Fibroblast of lung (primary cell): ENCODE data around the gene TBXAS1. TPM values are rescaled to one million over a fixed set of nuclear protein-coding genes. Genes with fewer than 3 reads are reported as not detected.

Source experiments
- DNase-seq, 2 donors: peaks; one replicate each; pipeline versions ENCODE4 v3.0.0 to v3.0.0-alpha.2; 2010; ENCODE audit warnings: low read depth in 2 of 2
- H2AFZ ChIP-seq: 2 replicates; pipeline ENCODE4 v1.5.1; 2012; ENCODE audit warnings: low read length, control low read depth, inconsistent platforms
- H3K27ac ChIP-seq: 2 replicates; pipeline ENCODE4 v1.5.1; 2011; ENCODE audit warnings: low read length, control low read depth; ENCODE audit not compliant: insufficient read depth
- H3K27me3 ChIP-seq: 2 replicates; pipeline ENCODE4 v1.5.1; 2011; ENCODE audit warnings: mild to moderate bottlenecking, low read length; ENCODE audit not compliant: control insufficient read depth, insufficient read depth
- H3K36me3 ChIP-seq: 2 replicates; pipeline ENCODE4 v1.5.1; 2011; ENCODE audit warnings: low read length; ENCODE audit not compliant: control insufficient read depth, insufficient read depth
- H3K4me1 ChIP-seq: 2 replicates; pipeline ENCODE4 v1.5.1; 2011; ENCODE audit warnings: low read length; ENCODE audit not compliant: control insufficient read depth, insufficient read depth; ENCODE audit errors: extremely low read depth
- H3K4me2 ChIP-seq: 2 replicates; pipeline ENCODE4 v1.5.1; 2011; ENCODE audit warnings: low read length, control low read depth; ENCODE audit not compliant: insufficient read depth; ENCODE audit errors: extremely low read depth
- H3K4me3 ChIP-seq, 4 experiments: fragments of 200-600 bp in 1 of 4; sonication (generic) in 1 of 4; replicated peaks in 1 of 4; 2 replicates each; pipeline ENCODE4 v1.5.1; 2011 to 2016; ENCODE audit warnings: low read length in 4 of 4, low read depth in 3 of 4, mild to moderate bottlenecking in 3 of 4, control low read depth in 2 of 4, inconsistent platforms in 1 of 4, mixed read lengths in 1 of 4; ENCODE audit not compliant: insufficient read depth in 1 of 4; ENCODE audit errors: control extremely low read depth in 1 of 4
- H3K79me2 ChIP-seq: 2 replicates; pipeline ENCODE4 v1.5.1; 2012; ENCODE audit warnings: mild to moderate bottlenecking, low read length, inconsistent platforms; ENCODE audit not compliant: control insufficient read depth, insufficient read depth
- H3K9ac ChIP-seq: 2 replicates; pipeline ENCODE4 v1.5.1; 2011; ENCODE audit warnings: mild to moderate bottlenecking, low read length, control low read depth; ENCODE audit not compliant: insufficient read depth
- H3K9me3 ChIP-seq: 2 replicates; pipeline ENCODE4 v1.5.1; 2012; ENCODE audit warnings: low read depth, low read length; ENCODE audit not compliant: control insufficient read depth, insufficient read depth
- H4K20me1 ChIP-seq: 2 replicates; pipeline ENCODE4 v1.5.1; 2011; ENCODE audit warnings: low read length; ENCODE audit not compliant: control insufficient read depth, insufficient read depth; ENCODE audit errors: extremely low read depth
- CTCF ChIP-seq, 2 donors: IDR thresholded peaks in 1 of 2; conservative IDR thresholded peaks in 1 of 2; 1 replicate in 1 of 2; 2 replicates in 1 of 2; pipeline ENCODE4 v1.5.1; 2011 to 2012; ENCODE audit warnings: low read length in 2 of 2, control low read depth in 1 of 2, inconsistent platforms in 1 of 2, low read depth in 1 of 2, mild to moderate bottlenecking in 1 of 2
- EZH2 ChIP-seq: IDR thresholded peaks from 2 replicates; pipeline ENCODE4 v1.5.1; 2012; ENCODE audit warnings: low read length, control low read depth, mild to moderate bottlenecking; ENCODE audit errors: missing control alignments
- polyA plus RNA-seq, 2 donors: library from polyadenylated mRNA; depleted of rRNA in 1 of 2; stranded (reverse) in 1 of 2; unstranded in 1 of 2; fragments of >200 nt; gene quantifications; 2 replicates each; pipeline ENCODE4 v1.2.1, GENCODE V29; 2011 to 2012; ENCODE audit warnings: missing spikeins in 1 of 2
- total RNA-seq: library from RNA; depleted of rRNA; stranded (reverse); fragments of >200 nt; gene quantifications from 2 replicates; pipeline ENCODE4 v1.2.1, GENCODE V29; 2014

TBXAS1 gene
- total and polyA plus RNA-seq, 2 donors (not counting 1 experiment from before 2014, with no cell fraction given), result 1.5 to 2.1 TPM

GRCh38 chr7:140019606-140020005 is 190.5 kb downstream of the TBXAS1 start:
- H3K4me1 ChIP-seq, result no peaks in the 10 kb centered on the region
- TF ChIP-seq EZH2, result no peak
- no peak for TF ChIP-seq CTCF (conservative IDR thresholded peaks at IDR 0.05 in 1 of 2, IDR thresholded peaks at IDR 0.05 in 1 of 2; ENCODE audit: low read depth in 1 of 2, low read length in 2 of 2)
- no peaks in the 10 kb centered on the region for H3K79me2 ChIP-seq
- no peak overlapping the region for H3K27ac ChIP-seq
- H3K9me3 ChIP-seq, result no peaks in the 10 kb centered on the region
- H3K27me3 ChIP-seq, result no peaks in the 10 kb centered on the region
- H3K4me3 ChIP-seq, result no peak overlapping the region
- H3K9ac ChIP-seq, result no peak overlapping the region
- H4K20me1 ChIP-seq, result no peaks in the 10 kb centered on the region
- H3K4me2 ChIP-seq, result no peak overlapping the region
- no peak for DNase-seq
- no peak overlapping the region for H2AFZ ChIP-seq
- H3K36me3 ChIP-seq, result peaks cover 1% of the 10 kb centered on the region

GRCh38 chr7:140021603-140022002 is 192.5 kb downstream of the TBXAS1 start:
- H3K27ac ChIP-seq, result no peak overlapping the region
- no peaks in the 10 kb centered on the region for H3K4me1 ChIP-seq

GRCh38 chr7:140022582-140023211 is 193.6 kb downstream of the TBXAS1 start:
- Histone ChIP-seq H3K4me2 (no peak overlapping the region), H3K9me3 (no peaks in the 10 kb centered on the region), H3K36me3 (peaks cover 8% of the 10 kb centered on the region), H3K9ac (no peak overlapping the region), H2AFZ (no peak overlapping the region), H3K79me2 (no peaks in the 10 kb centered on the region), H3K4me3 (no peak overlapping the region), H3K27ac (no peak overlapping the region), H3K4me1 (no peaks in the 10 kb centered on the region), H4K20me1 (no peaks in the 10 kb centered on the region), H3K27me3 (no peaks in the 10 kb centered on the region)
- TF ChIP-seq EZH2 (no peak), CTCF (conservative IDR thresholded peaks at IDR 0.05 in 1 of 2, IDR thresholded peaks at IDR 0.05 in 1 of 2; ENCODE audit: low read depth in 1 of 2, low read length in 2 of 2) (no peak)
- DNase-seq, result peak in 1 of 2 donors; percentile 38

More at GRCh38 chr7:140021603-140022002, 192.5 kb downstream of the TBXAS1 start:
- H3K4me3 ChIP-seq, result no peak overlapping the region
- H2AFZ ChIP-seq, result no peak overlapping the region
- DNase-seq, result no peak
- TF ChIP-seq CTCF (conservative IDR thresholded peaks at IDR 0.05 in 1 of 2, IDR thresholded peaks at IDR 0.05 in 1 of 2; ENCODE audit: low read depth in 1 of 2, low read length in 2 of 2), result no peak
- H3K9me3 ChIP-seq, result no peaks in the 10 kb centered on the region
- no peaks in the 10 kb centered on the region for H3K27me3 ChIP-seq
- H3K79me2 ChIP-seq, result no peaks in the 10 kb centered on the region
- no peaks in the 10 kb centered on the region for H4K20me1 ChIP-seq
- H3K36me3 ChIP-seq, result peaks cover 7% of the 10 kb centered on the region
- no peak overlapping the region for H3K4me2 ChIP-seq
- no peak overlapping the region for H3K9ac ChIP-seq
